GM23338 (cell line): ENCODE data around the gene MKNK1. TPM values are rescaled to one million over a fixed set of nuclear protein-coding genes. Genes with fewer than 3 reads are reported as not detected.

Experiments used
- ATAC-seq: fragments of 200-7000 bp; cut with Tn5 transposase; 3 replicates; pipeline ENCODE4 v1.9.1; 2020
- DNase-seq: peaks from one replicate; pipeline ENCODE4 v3.0.0-alpha.2; 2015; ENCODE audit warnings: low spot score
- H2AFZ ChIP-seq: fragments of 200-600 bp; sonication (generic); 2 replicates; pipeline ENCODE4 v1.8.0; 2016; ENCODE audit warnings: antibody characterized with exemption, mild to moderate bottlenecking, moderate library complexity
- H3F3A ChIP-seq: fragments of 200-600 bp; sonication (generic); replicated peaks from 2 replicates; pipeline ENCODE4 v1.8.0; 2017; ENCODE audit warnings: antibody characterized with exemption, mixed run types, low read depth
- H3K27ac ChIP-seq: fragments of 200-600 bp; sonication (generic); 2 replicates; pipeline ENCODE4 v1.6.1; 2016; ENCODE audit warnings: low read depth
- H3K27me3 ChIP-seq: fragments of 200-600 bp; sonication (generic); 2 replicates; pipeline ENCODE4 v1.8.0; 2016; ENCODE audit warnings: mild to moderate bottlenecking, mixed run types, moderate library complexity; ENCODE audit not compliant: insufficient read depth
- H3K36me3 ChIP-seq: fragments of 200-600 bp; sonication (generic); 2 replicates; pipeline ENCODE4 v1.8.0; 2016; ENCODE audit warnings: mild to moderate bottlenecking; ENCODE audit not compliant: insufficient read depth
- H3K4me1 ChIP-seq: fragments of 200-600 bp; sonication (generic); 2 replicates; pipeline ENCODE4 v1.8.0; 2016; ENCODE audit warnings: mild to moderate bottlenecking, moderate library complexity; ENCODE audit not compliant: insufficient read depth
- H3K4me2 ChIP-seq: fragments of 200-600 bp; sonication (generic); 2 replicates; pipeline ENCODE4 v1.7.1; 2017; ENCODE audit warnings: mixed run types
- H3K4me3 ChIP-seq: fragments of 200-600 bp; sonication (generic); 2 replicates; pipeline ENCODE4 v1.6.1; 2016; ENCODE audit warnings: mixed run types
- H3K79me2 ChIP-seq: fragments of 200-600 bp; sonication (generic); replicated peaks from 2 replicates; pipeline ENCODE4 v1.8.0; 2017; ENCODE audit warnings: mild to moderate bottlenecking; ENCODE audit not compliant: insufficient read depth
- H3K9me2 ChIP-seq: fragments of 200-600 bp; sonication (generic); 2 replicates; pipeline ENCODE4 v1.8.0; 2017; ENCODE audit not compliant: insufficient read depth
- H4K20me1 ChIP-seq: fragments of 200-600 bp; sonication (generic); replicated peaks from 2 replicates; pipeline ENCODE4 v1.8.0; 2017; ENCODE audit warnings: mild to moderate bottlenecking; ENCODE audit not compliant: insufficient read depth
- H3K27ac Mint-ChIP-seq: 2 replicates; pipeline ENCODE4 v1.8.0; 2020; ENCODE audit warnings: inconsistent platforms, mild to moderate bottlenecking, moderate library complexity, mixed read lengths
- H3K27me3 Mint-ChIP-seq: 3 replicates; pipeline ENCODE4 v1.8.0; 2022; ENCODE audit warnings: low read depth, mild to moderate bottlenecking, moderate library complexity, mixed read lengths, inconsistent platforms; ENCODE audit not compliant: insufficient read depth, poor library complexity
- H3K36me3 Mint-ChIP-seq: 3 replicates; pipeline ENCODE4 v1.8.0; 2021; ENCODE audit warnings: low read depth, mild to moderate bottlenecking, inconsistent platforms, moderate library complexity, mixed read lengths
- H3K4me1 Mint-ChIP-seq: 3 replicates; pipeline ENCODE4 v1.8.0; 2020; ENCODE audit warnings: mild to moderate bottlenecking, inconsistent platforms, mixed read lengths
- H3K4me3 Mint-ChIP-seq: 3 replicates; pipeline ENCODE4 v1.8.0; 2021; ENCODE audit warnings: moderate library complexity, mild to moderate bottlenecking, inconsistent platforms, mixed read lengths
- H3K9me3 Mint-ChIP-seq: 3 replicates; pipeline ENCODE4 v1.8.0; 2020; ENCODE audit warnings: moderate library complexity, mild to moderate bottlenecking, inconsistent platforms, mixed read lengths
- JUNB ChIP-seq: IDR thresholded peaks from one replicate; pipeline ENCODE4 v1.6.1; 2016; ENCODE audit warnings: antibody characterized with exemption; ENCODE audit not compliant: unreplicated experiment
- NANOG ChIP-seq: IDR thresholded peaks from 2 replicates; pipeline ENCODE4 v1.6.1; 2016; ENCODE audit warnings: antibody characterized with exemption, borderline replicate concordance
- polyA plus RNA-seq: library from polyadenylated mRNA; unstranded; fragments of >200 nt; fragmentation: Nextera tagmentation; extraction: Ambion mirVana; gene quantifications from 2 replicates; pipeline ENCODE4 v1.2.1, GENCODE V29; 2016
- total RNA-seq: library from RNA; depleted of rRNA; stranded (reverse); fragments of >200 nt; shearing (Covaris generic); gene quantifications from 2 replicates; pipeline ENCODE4 v1.2.3, GENCODE V29; 2014; rRNA removed
- TF ChIP-seq, protein P1 (sequence below): IDR thresholded peaks from 2 replicates; pipeline ENCODE4 v1.6.1; 2016; ENCODE audit warnings: antibody characterized with exemption
- TF ChIP-seq, protein P2 (sequence below): fragments of 250-450 bp; sonication (Bioruptor Pico); IDR thresholded peaks from 2 replicates; pipeline ENCODE4 v1.5.0; 2020; ENCODE audit warnings: mild to moderate bottlenecking, moderate library complexity

The MKNK1 gene
- total and polyA plus RNA-seq, 2 experiments from 2014 or later = 11.8 to 20.5 TPM

GRCh38 chr1:46508757-46509156 is 95.3 kb downstream of the MKNK1 start:
- H3K9me3 Mint-ChIP-seq = no peaks in the 10 kb centered on the region
- H3K4me3 Mint-ChIP-seq = no peak overlapping the region
- no peak for DNase-seq
- Histone ChIP-seq H3F3A (no peaks in the 10 kb centered on the region), H3K4me2 (no peak overlapping the region), H3K79me2 (no peaks in the 10 kb centered on the region), H2AFZ (no peak overlapping the region), H3K27me3 (peaks cover 8% of the 10 kb centered on the region; the same call in 1 of the 2 replicates), H4K20me1 (no peaks in the 10 kb centered on the region; the same call in 1 of the 2 replicates), H3K4me1 (peaks cover 12% of the 10 kb centered on the region; the same call in 1 of the 2 replicates), H3K4me3 (no peak overlapping the region), H3K36me3 (no peaks in the 10 kb centered on the region), H3K27ac (no peak overlapping the region), H3K9me2 (no peaks in the 10 kb centered on the region)
- H3K36me3 Mint-ChIP-seq = no peaks in the 10 kb centered on the region
- H3K27me3 Mint-ChIP-seq = peaks cover 13% of the 10 kb centered on the region
- TF ChIP-seq, protein P1, sequence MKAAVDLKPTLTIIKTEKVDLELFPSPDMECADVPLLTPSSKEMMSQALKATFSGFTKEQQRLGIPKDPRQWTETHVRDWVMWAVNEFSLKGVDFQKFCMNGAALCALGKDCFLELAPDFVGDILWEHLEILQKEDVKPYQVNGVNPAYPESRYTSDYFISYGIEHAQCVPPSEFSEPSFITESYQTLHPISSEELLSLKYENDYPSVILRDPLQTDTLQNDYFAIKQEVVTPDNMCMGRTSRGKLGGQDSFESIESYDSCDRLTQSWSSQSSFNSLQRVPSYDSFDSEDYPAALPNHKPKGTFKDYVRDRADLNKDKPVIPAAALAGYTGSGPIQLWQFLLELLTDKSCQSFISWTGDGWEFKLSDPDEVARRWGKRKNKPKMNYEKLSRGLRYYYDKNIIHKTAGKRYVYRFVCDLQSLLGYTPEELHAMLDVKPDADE = no peak
- TF ChIP-seq NANOG = no peak
- no peak for TF ChIP-seq JUNB
- TF ChIP-seq, protein P2, sequence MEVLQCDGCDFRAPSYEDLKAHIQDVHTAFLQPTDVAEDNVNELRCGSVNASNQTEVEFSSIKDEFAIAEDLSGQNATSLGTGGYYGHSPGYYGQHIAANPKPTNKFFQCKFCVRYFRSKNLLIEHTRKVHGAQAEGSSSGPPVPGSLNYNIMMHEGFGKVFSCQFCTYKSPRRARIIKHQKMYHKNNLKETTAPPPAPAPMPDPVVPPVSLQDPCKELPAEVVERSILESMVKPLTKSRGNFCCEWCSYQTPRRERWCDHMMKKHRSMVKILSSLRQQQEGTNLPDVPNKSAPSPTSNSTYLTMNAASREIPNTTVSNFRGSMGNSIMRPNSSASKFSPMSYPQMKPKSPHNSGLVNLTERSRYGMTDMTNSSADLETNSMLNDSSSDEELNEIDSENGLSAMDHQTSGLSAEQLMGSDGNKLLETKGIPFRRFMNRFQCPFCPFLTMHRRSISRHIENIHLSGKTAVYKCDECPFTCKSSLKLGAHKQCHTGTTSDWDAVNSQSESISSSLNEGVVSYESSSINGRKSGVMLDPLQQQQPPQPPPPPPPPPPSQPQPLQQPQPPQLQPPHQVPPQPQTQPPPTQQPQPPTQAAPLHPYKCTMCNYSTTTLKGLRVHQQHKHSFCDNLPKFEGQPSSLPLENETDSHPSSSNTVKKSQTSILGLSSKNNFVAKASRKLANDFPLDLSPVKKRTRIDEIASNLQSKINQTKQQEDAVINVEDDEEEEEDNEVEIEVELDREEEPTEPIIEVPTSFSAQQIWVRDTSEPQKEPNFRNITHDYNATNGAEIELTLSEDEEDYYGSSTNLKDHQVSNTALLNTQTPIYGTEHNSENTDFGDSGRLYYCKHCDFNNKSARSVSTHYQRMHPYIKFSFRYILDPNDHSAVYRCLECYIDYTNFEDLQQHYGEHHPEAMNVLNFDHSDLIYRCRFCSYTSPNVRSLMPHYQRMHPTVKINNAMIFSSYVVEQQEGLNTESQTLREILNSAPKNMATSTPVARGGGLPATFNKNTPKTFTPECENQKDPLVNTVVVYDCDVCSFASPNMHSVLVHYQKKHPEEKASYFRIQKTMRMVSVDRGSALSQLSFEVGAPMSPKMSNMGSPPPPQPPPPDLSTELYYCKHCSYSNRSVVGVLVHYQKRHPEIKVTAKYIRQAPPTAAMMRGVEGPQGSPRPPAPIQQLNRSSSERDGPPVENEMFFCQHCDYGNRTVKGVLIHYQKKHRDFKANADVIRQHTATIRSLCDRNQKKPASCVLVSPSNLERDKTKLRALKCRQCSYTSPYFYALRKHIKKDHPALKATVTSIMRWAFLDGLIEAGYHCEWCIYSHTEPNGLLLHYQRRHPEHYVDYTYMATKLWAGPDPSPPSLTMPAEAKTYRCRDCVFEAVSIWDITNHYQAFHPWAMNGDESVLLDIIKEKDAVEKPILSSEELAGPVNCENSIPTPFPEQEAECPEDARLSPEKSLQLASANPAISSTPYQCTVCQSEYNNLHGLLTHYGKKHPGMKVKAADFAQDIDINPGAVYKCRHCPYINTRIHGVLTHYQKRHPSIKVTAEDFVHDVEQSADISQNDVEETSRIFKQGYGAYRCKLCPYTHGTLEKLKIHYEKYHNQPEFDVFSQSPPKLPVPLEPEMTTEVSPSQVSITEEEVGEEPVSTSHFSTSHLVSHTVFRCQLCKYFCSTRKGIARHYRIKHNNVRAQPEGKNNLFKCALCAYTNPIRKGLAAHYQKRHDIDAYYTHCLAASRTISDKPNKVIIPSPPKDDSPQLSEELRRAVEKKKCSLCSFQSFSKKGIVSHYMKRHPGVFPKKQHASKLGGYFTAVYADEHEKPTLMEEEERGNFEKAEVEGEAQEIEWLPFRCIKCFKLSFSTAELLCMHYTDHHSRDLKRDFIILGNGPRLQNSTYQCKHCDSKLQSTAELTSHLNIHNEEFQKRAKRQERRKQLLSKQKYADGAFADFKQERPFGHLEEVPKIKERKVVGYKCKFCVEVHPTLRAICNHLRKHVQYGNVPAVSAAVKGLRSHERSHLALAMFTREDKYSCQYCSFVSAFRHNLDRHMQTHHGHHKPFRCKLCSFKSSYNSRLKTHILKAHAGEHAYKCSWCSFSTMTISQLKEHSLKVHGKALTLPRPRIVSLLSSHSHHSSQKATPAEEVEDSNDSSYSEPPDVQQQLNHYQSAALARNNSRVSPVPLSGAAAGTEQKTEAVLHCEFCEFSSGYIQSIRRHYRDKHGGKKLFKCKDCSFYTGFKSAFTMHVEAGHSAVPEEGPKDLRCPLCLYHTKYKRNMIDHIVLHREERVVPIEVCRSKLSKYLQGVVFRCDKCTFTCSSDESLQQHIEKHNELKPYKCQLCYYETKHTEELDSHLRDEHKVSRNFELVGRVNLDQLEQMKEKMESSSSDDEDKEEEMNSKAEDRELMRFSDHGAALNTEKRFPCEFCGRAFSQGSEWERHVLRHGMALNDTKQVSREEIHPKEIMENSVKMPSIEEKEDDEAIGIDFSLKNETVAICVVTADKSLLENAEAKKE = no peak
- H3K27ac Mint-ChIP-seq = no peak overlapping the region
- peaks cover 25% of the 10 kb centered on the region for H3K4me1 Mint-ChIP-seq
- peak; percentile 11; the same call in 2 of the 3 replicates for ATAC-seq

Other genes starting within 250 kb of the MKNK1 start
- 17.9 and 24.0 TPM in 2 replicates for gene FAAH, start 210.0 kb downstream of the MKNK1 start, total RNA-seq
- gene FAAH, start 210.0 kb downstream of the MKNK1 start, polyA plus RNA-seq = 10.7 and 12.3 TPM in 2 replicates
- not detected in 2 replicates for gene DMBX1, start 114.4 kb downstream of the MKNK1 start, total RNA-seq
- gene DMBX1, start 114.4 kb downstream of the MKNK1 start, polyA plus RNA-seq = 0.11 TPM in 1 of 2 replicates, not detected in the other
- not detected in 2 replicates for gene KNCN, start 52.6 kb downstream of the MKNK1 start, total RNA-seq
- not detected in 2 replicates for gene KNCN, start 52.6 kb downstream of the MKNK1 start, polyA plus RNA-seq
- 6.2 and 6.3 TPM in 2 replicates for gene MOB3C, start 12.5 kb upstream of the MKNK1 start, total RNA-seq
- 0.78 and 1.1 TPM in 2 replicates for gene MOB3C, start 12.5 kb upstream of the MKNK1 start, polyA plus RNA-seq
- 45.9 and 67.6 TPM in 2 replicates for gene ATPAF1, start 64.1 kb upstream of the MKNK1 start, total RNA-seq
- gene ATPAF1, start 64.1 kb upstream of the MKNK1 start, polyA plus RNA-seq = 35.9 and 41.2 TPM in 2 replicates
- gene TEX38, start 67.6 kb upstream of the MKNK1 start, total RNA-seq = not detected in 2 replicates
- gene TEX38, start 67.6 kb upstream of the MKNK1 start, polyA plus RNA-seq = 0.37 TPM in 1 of 2 replicates, not detected in the other
- 48.7 and 49.0 TPM in 2 replicates for gene EFCAB14, start 114.8 kb upstream of the MKNK1 start, total RNA-seq
- 20.8 and 23.3 TPM in 2 replicates for gene EFCAB14, start 114.8 kb upstream of the MKNK1 start, polyA plus RNA-seq
- 0.16 TPM in 1 of 2 replicates, not detected in the other for gene CYP4B1, start 194.8 kb upstream of the MKNK1 start, total RNA-seq
- gene CYP4B1, start 194.8 kb upstream of the MKNK1 start, polyA plus RNA-seq = not detected in 2 replicates